GM23338 (cell line): ENCODE results near the gene RNF4. TPM values are rescaled to one million over a fixed set of nuclear protein-coding genes. Genes with fewer than 3 reads are reported as not detected.

Source experiments
- polyA plus RNA-seq: library from polyadenylated mRNA; unstranded; fragments of >200 nt; fragmentation: Nextera tagmentation; extraction: Ambion mirVana; gene quantifications from 2 replicates; pipeline ENCODE4 v1.2.1, GENCODE V29; 2016
- total RNA-seq: library from RNA; depleted of rRNA; stranded (reverse); fragments of >200 nt; shearing (Covaris generic); gene quantifications from 2 replicates; pipeline ENCODE4 v1.2.3, GENCODE V29; 2014; rRNA removed

The RNF4 gene
- total and polyA plus RNA-seq, 2 experiments from 2014 or later = 47.7 to 77.2 TPM

Other genes with a start within 250 kb of the RNF4 start
- gene HAUS3, start 227.0 kb upstream of the RNF4 start, total RNA-seq = 23.7 and 36.0 TPM in 2 replicates
- 16.3 and 21.4 TPM in 2 replicates for gene HAUS3, start 227.0 kb upstream of the RNF4 start, polyA plus RNA-seq
- 1.8 and 4.8 TPM in 2 replicates for gene POLN, start 227.0 kb upstream of the RNF4 start, total RNA-seq
- gene POLN, start 227.0 kb upstream of the RNF4 start, polyA plus RNA-seq = 1.8 and 4.0 TPM in 2 replicates
- gene MXD4, start 207.0 kb upstream of the RNF4 start, total RNA-seq = 19.9 and 26.4 TPM in 2 replicates
- 6.9 and 11.5 TPM in 2 replicates for gene MXD4, start 207.0 kb upstream of the RNF4 start, polyA plus RNA-seq
- 4.6 and 8.7 TPM in 2 replicates for gene ZFYVE28, start 50.5 kb upstream of the RNF4 start, total RNA-seq
- gene ZFYVE28, start 50.5 kb upstream of the RNF4 start, polyA plus RNA-seq = 1.8 and 2.6 TPM in 2 replicates
- not detected in 2 replicates for gene CFAP99, start 50.2 kb upstream of the RNF4 start, total RNA-seq
- not detected in 2 replicates for gene CFAP99, start 50.2 kb upstream of the RNF4 start, polyA plus RNA-seq
- gene FAM193A, start 67.5 kb downstream of the RNF4 start, total RNA-seq = 20.8 and 22.9 TPM in 2 replicates
- 8.5 and 12.0 TPM in 2 replicates for gene FAM193A, start 67.5 kb downstream of the RNF4 start, polyA plus RNA-seq